HCT116 (cell line): Measurements from ENCODE around the gene MEIS1. TPM values are rescaled to one million over a fixed set of nuclear protein-coding genes. Genes with fewer than 3 reads are reported as not detected.

ENCODE experiments used
- ATAC-seq: fragments of 200-7000 bp; cut with Tn5 transposase; 2 replicates; pipeline ENCODE4 v1.9.1; 2020; ENCODE audit warnings: mild to moderate bottlenecking, moderate library complexity
- BruUV-seq: library from RNA; stranded (reverse); fragments of 400-500 nt; replicated peaks from 2 replicates; lab custom pipeline; 2021; lab: Mats Ljungman, UMichigan
- CTCF ChIA-PET: fragments of 300-600 bp; sonication (Branson Sonifier 250); formaldehyde crosslinking; loops from one replicate; lab custom pipeline; 2021; ENCODE audit warnings: antibody characterized with exemption; lab: Charles Lee
- POLR2A ChIA-PET: fragments of 300-600, 350-600 bp; sonication (Branson Sonifier 250); formaldehyde crosslinking; loops from one replicate; lab custom pipeline; 2021; ENCODE audit warnings: antibody characterized with exemption; lab: Charles Lee
- RAD21 ChIA-PET, 2 experiments: fragments of 300-600 bp; sonication (Branson Sonifier 250); formaldehyde crosslinking; loops; one replicate each; lab custom pipeline; 2023; ENCODE audit warnings: low total read pairs in 2 of 2; ENCODE audit not compliant: uncharacterized antibody in 2 of 2, unreplicated experiment in 2 of 2, low non-redundant PET in 1 of 2; lab: Charles Lee
- DNase-seq: peaks from one replicate; pipeline ENCODE4 v3.0.0-alpha.2; 2010; ENCODE audit warnings: low read depth, low spot score
- H2AFZ ChIP-seq: fragments of 200-600 bp; shearing (Covaris generic), sonication (generic); 2 replicates; pipeline ENCODE4 v1.6.1; 2017; ENCODE audit warnings: low read depth, mixed run types, mixed read lengths, antibody characterized with exemption, low read length; ENCODE audit not compliant: poor library complexity, severe bottlenecking
- H3K27ac ChIP-seq: 2 replicates; pipeline ENCODE4 v1.5.1; 2012; ENCODE audit warnings: low read depth, low read length
- H3K27me3 ChIP-seq: fragments of 200-600 bp; sonication (generic); 2 replicates; pipeline ENCODE4 v1.6.1; 2016; ENCODE audit warnings: mixed run types, low read length, mixed read lengths; ENCODE audit not compliant: insufficient read depth
- H3K36me3 ChIP-seq, 2 experiments: fragments of 200-500 bp in 1 of 2; fragments of 200-600 bp in 1 of 2; sonication (Bioruptor generic) in 1 of 2; sonication (generic) in 1 of 2; 2 replicates each; pipeline versions ENCODE4 v1.5.1 to v1.6.1; 2014 to 2016; ENCODE audit warnings: low read length in 2 of 2, inconsistent platforms in 1 of 2, mixed read lengths in 1 of 2, mixed run types in 1 of 2; ENCODE audit not compliant: insufficient read depth in 2 of 2, control insufficient read depth in 1 of 2
- H3K4me1 ChIP-seq, 2 experiments: fragments of 200-600 bp in 1 of 2; sonication (generic) in 1 of 2; 2 replicates each; pipeline versions ENCODE4 v1.5.1 to v1.6.1; 2012 to 2017; ENCODE audit warnings: low read length in 2 of 2, inconsistent platforms in 1 of 2, mild to moderate bottlenecking in 1 of 2, mixed read lengths in 1 of 2, mixed run types in 1 of 2, moderate library complexity in 1 of 2; ENCODE audit not compliant: insufficient read depth in 2 of 2, control insufficient read depth in 1 of 2
- H3K4me2 ChIP-seq: fragments of 200-600 bp; sonication (generic); 2 replicates; pipeline ENCODE4 v1.6.1; 2017; ENCODE audit warnings: mixed run types, low read length, mixed read lengths
- H3K4me3 ChIP-seq, 2 experiments: fragments of 200-600 bp in 1 of 2; sonication (generic) in 1 of 2; replicated peaks in 1 of 2; 2 replicates each; pipeline ENCODE4 v1.5.1; 2011 to 2016; ENCODE audit warnings: low read length in 2 of 2, control low read depth in 1 of 2, low read depth in 1 of 2, mild to moderate bottlenecking in 1 of 2, mixed read lengths in 1 of 2, mixed run types in 1 of 2
- H3K79me2 ChIP-seq: fragments of 200-600 bp; sonication (generic); 2 replicates; pipeline ENCODE4 v1.6.1; 2017; ENCODE audit warnings: mild to moderate bottlenecking, mixed run types, low read length, moderate library complexity, mixed read lengths; ENCODE audit not compliant: insufficient read depth
- H3K9ac ChIP-seq: fragments of 200-600 bp; sonication (generic); 2 replicates; pipeline ENCODE4 v1.6.1; 2016; ENCODE audit warnings: low read length, mixed read lengths
- H3K9me2 ChIP-seq: fragments of 200-600 bp; sonication (generic), shearing (Covaris generic); 2 replicates; pipeline ENCODE4 v1.6.1; 2017; ENCODE audit warnings: mixed run types, mild to moderate bottlenecking, moderate library complexity; ENCODE audit not compliant: insufficient read depth
- H3K9me3 ChIP-seq, 2 experiments: fragments of 200-500 bp in 1 of 2; fragments of 200-600 bp in 1 of 2; sonication (Bioruptor generic) in 1 of 2; sonication (generic) in 1 of 2; 2 replicates each; pipeline ENCODE4 v1.6.1; 2014 to 2017; ENCODE audit warnings: low read length in 2 of 2, mixed read lengths in 2 of 2, inconsistent platforms in 1 of 2, low read depth in 1 of 2, mild to moderate bottlenecking in 1 of 2, mixed run types in 1 of 2, moderate library complexity in 1 of 2; ENCODE audit not compliant: control insufficient read depth in 1 of 2, insufficient read depth in 1 of 2
- H4K20me1 ChIP-seq: fragments of 200-600 bp; sonication (generic), shearing (Covaris generic); 2 replicates; pipeline ENCODE4 v1.6.1; 2017; ENCODE audit warnings: mixed run types, mild to moderate bottlenecking, moderate library complexity; ENCODE audit not compliant: insufficient read depth
- ELF1 ChIP-seq: IDR thresholded peaks from 2 replicates; pipeline ENCODE4 v1.6.1; 2012; ENCODE audit warnings: low read depth, borderline replicate concordance
- FOSL1 ChIP-seq: IDR thresholded peaks from 2 replicates; pipeline ENCODE4 v1.6.1; 2012; ENCODE audit warnings: low read depth
- JUND ChIP-seq: IDR thresholded peaks from 2 replicates; pipeline ENCODE4 v1.6.1; 2012
- SIN3A ChIP-seq: IDR thresholded peaks from 2 replicates; pipeline ENCODE4 v1.6.1; 2012; ENCODE audit warnings: low read depth
- SP1 ChIP-seq: IDR thresholded peaks from 2 replicates; pipeline ENCODE4 v1.6.1; 2012; ENCODE audit warnings: low read depth
- TCF7L2 ChIP-seq: IDR thresholded peaks from 2 replicates; pipeline ENCODE4 v1.7.0; 2011; ENCODE audit warnings: borderline replicate concordance, inconsistent platforms; ENCODE audit not compliant: insufficient read depth, insufficient read length; ENCODE audit errors: extremely low read depth
- ZFX ChIP-seq: fragments of 450-650 bp; IDR thresholded peaks from 2 replicates; pipeline ENCODE4 v1.6.1; 2017
- intact Hi-C: fragments of 100-400 bp; cut with micrococcal nuclease; formaldehyde crosslinking; loops from 2 replicates; pipeline ENCODE4 v1.10.0; 2022
- total RNA-seq: library from RNA; stranded (reverse); gene quantifications from one replicate; pipeline ENCODE4 v1.2.1, GENCODE V29; 2021; ENCODE audit not compliant: unreplicated experiment
- TF ChIP-seq, protein P1 (sequence below), 3 experiments: fragments of 200-600 bp in 1 of 3; sonication (generic) in 1 of 3; IDR thresholded peaks in 2 of 3; conservative IDR thresholded peaks in 1 of 3; 2 replicates each; pipeline ENCODE4 v1.5.1; 2012 to 2017; ENCODE audit warnings: low read depth in 2 of 3, low read length in 2 of 3, antibody characterized with exemption in 1 of 3, borderline replicate concordance in 1 of 3, control low read depth in 1 of 3, mild to moderate bottlenecking in 1 of 3, mixed read lengths in 1 of 3, mixed run types in 1 of 3, moderate library complexity in 1 of 3; ENCODE audit not compliant: insufficient read depth in 1 of 3
- TF ChIP-seq, protein P2 (sequence below): IDR thresholded peaks from 2 replicates; pipeline ENCODE4 v1.6.1; 2012; ENCODE audit warnings: low read depth
- TF ChIP-seq, protein P3 (sequence below): IDR thresholded peaks from 2 replicates; pipeline ENCODE4 v1.6.1; 2012
- TF ChIP-seq, protein P4 (sequence below): IDR thresholded peaks from 2 replicates; pipeline ENCODE4 v1.6.1; 2011; ENCODE audit warnings: mild to moderate bottlenecking, low read length, moderate library complexity; ENCODE audit not compliant: insufficient replicate concordance; ENCODE audit errors: extremely low read depth

The MEIS1 gene
- total RNA-seq, 1 experiment from 2014 or later, result 0.32 TPM

DNA sequence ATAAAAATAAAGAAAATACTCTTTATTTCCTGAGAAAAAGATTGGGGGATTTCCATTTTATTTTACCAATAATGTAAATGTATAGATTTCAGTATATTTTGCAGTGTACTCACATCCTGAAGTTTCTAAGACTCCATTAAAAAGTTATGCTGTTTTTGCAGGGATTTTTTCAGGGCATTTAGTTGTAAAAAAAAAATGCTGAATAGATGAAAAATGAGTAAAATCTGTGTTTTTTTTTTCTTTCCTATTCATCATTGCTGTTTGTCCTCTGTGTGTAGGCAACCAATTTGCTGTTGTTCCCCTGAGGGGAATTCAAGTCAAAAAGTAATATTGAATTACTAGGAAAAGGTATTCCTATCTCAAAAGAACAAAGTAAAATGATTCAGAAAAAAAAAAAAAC, 66.3 kb downstream of the MEIS1 start:
- POLR2A ChIA-PET, result no interaction called here

DNA sequence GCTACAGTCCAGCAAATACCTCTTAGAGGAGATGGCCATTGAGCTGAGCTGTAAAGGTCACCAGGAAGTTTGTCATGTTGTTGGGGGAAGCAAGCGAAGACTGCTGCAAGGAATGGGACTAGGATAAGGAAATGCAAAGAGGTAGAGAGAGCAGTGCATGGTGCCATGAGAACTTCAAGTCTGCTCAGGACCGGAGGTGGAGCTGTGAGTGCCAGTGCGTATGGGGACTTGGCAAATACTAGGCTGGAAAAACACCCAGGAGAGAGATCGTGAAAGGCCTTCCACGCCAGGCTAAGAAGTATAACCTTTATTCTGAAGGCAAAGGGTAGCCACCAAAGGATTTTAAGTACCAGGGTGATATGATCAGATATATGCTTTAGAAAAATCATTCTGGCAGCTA, 71.3 kb downstream of the MEIS1 start:
- BruUV-seq, result no TSS peak
- POLR2A ChIA-PET, result no interaction called here
- TF ChIP-seq, protein P1, sequence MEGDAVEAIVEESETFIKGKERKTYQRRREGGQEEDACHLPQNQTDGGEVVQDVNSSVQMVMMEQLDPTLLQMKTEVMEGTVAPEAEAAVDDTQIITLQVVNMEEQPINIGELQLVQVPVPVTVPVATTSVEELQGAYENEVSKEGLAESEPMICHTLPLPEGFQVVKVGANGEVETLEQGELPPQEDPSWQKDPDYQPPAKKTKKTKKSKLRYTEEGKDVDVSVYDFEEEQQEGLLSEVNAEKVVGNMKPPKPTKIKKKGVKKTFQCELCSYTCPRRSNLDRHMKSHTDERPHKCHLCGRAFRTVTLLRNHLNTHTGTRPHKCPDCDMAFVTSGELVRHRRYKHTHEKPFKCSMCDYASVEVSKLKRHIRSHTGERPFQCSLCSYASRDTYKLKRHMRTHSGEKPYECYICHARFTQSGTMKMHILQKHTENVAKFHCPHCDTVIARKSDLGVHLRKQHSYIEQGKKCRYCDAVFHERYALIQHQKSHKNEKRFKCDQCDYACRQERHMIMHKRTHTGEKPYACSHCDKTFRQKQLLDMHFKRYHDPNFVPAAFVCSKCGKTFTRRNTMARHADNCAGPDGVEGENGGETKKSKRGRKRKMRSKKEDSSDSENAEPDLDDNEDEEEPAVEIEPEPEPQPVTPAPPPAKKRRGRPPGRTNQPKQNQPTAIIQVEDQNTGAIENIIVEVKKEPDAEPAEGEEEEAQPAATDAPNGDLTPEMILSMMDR (IDR thresholded peaks at IDR 0.05 in 2 of 3, conservative IDR thresholded peaks at IDR 0.05 in 1 of 3; ENCODE audit: borderline replicate concordance in 1 of 3, insufficient read depth in 1 of 3, low read depth in 2 of 3, low read length in 2 of 3), result no peak
- TF ChIP-seq, protein P2, sequence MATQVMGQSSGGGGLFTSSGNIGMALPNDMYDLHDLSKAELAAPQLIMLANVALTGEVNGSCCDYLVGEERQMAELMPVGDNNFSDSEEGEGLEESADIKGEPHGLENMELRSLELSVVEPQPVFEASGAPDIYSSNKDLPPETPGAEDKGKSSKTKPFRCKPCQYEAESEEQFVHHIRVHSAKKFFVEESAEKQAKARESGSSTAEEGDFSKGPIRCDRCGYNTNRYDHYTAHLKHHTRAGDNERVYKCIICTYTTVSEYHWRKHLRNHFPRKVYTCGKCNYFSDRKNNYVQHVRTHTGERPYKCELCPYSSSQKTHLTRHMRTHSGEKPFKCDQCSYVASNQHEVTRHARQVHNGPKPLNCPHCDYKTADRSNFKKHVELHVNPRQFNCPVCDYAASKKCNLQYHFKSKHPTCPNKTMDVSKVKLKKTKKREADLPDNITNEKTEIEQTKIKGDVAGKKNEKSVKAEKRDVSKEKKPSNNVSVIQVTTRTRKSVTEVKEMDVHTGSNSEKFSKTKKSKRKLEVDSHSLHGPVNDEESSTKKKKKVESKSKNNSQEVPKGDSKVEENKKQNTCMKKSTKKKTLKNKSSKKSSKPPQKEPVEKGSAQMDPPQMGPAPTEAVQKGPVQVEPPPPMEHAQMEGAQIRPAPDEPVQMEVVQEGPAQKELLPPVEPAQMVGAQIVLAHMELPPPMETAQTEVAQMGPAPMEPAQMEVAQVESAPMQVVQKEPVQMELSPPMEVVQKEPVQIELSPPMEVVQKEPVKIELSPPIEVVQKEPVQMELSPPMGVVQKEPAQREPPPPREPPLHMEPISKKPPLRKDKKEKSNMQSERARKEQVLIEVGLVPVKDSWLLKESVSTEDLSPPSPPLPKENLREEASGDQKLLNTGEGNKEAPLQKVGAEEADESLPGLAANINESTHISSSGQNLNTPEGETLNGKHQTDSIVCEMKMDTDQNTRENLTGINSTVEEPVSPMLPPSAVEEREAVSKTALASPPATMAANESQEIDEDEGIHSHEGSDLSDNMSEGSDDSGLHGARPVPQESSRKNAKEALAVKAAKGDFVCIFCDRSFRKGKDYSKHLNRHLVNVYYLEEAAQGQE, result no peak
- TF ChIP-seq SIN3A (no peak), ELF1 (no peak), ZFX (no peak), SP1 (no peak), TCF7L2 (no peak), FOSL1 (no peak)
- TF ChIP-seq, protein P3, sequence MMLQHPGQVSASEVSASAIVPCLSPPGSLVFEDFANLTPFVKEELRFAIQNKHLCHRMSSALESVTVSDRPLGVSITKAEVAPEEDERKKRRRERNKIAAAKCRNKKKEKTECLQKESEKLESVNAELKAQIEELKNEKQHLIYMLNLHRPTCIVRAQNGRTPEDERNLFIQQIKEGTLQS, result no peak
- TF ChIP-seq, protein P4, sequence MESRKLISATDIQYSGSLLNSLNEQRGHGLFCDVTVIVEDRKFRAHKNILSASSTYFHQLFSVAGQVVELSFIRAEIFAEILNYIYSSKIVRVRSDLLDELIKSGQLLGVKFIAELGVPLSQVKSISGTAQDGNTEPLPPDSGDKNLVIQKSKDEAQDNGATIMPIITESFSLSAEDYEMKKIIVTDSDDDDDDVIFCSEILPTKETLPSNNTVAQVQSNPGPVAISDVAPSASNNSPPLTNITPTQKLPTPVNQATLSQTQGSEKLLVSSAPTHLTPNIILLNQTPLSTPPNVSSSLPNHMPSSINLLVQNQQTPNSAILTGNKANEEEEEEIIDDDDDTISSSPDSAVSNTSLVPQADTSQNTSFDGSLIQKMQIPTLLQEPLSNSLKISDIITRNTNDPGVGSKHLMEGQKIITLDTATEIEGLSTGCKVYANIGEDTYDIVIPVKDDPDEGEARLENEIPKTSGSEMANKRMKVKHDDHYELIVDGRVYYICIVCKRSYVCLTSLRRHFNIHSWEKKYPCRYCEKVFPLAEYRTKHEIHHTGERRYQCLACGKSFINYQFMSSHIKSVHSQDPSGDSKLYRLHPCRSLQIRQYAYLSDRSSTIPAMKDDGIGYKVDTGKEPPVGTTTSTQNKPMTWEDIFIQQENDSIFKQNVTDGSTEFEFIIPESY, result no peak

More for the DNA sequence above, 66.3 kb downstream of the MEIS1 start:
- H2AFZ ChIP-seq, result no peak overlapping the region
- CTCF ChIA-PET, result no interaction called here
- DNase-seq (no peak), ATAC-seq (no peak)
- H3K27me3 ChIP-seq, result no peaks in the 10 kb centered on the region
- no peaks in the 10 kb centered on the region; a peak in 1 of 4 replicates for H3K9me3 ChIP-seq
- TF ChIP-seq, protein P3, result no peak
- no peak for TF ChIP-seq JUND
- TF ChIP-seq ELF1, result no peak
- RAD21 ChIA-PET, result no interaction called here
- no peaks in the 10 kb centered on the region for H4K20me1 ChIP-seq
- H3K4me1 ChIP-seq, result no peaks in the 10 kb centered on the region
- H3K27ac ChIP-seq, result no peak overlapping the region
- intact Hi-C loops, result no loop called here
- no peaks in the 10 kb centered on the region for H3K9me2 ChIP-seq
- no peak overlapping the region for H3K9ac ChIP-seq
- no peaks in the 10 kb centered on the region for H3K79me2 ChIP-seq
- no peak overlapping the region for H3K4me2 ChIP-seq
- no peak overlapping the region for H3K4me3 ChIP-seq
- H3K36me3 ChIP-seq, result no peaks in the 10 kb centered on the region
- BruUV-seq, result no TSS peak

More for the DNA sequence above, 71.3 kb downstream of the MEIS1 start:
- DNase-seq, result no peak
- Histone ChIP-seq H3K4me3 (no peak overlapping the region), H3K36me3 (no peaks in the 10 kb centered on the region), H4K20me1 (no peaks in the 10 kb centered on the region), H3K27me3 (peaks cover 4% of the 10 kb centered on the region; the same call in 1 of the 2 replicates), H3K9me3 (no peaks in the 10 kb centered on the region), H3K4me1 (no peaks in the 10 kb centered on the region), H3K4me2 (no peak overlapping the region), H3K79me2 (no peaks in the 10 kb centered on the region), H2AFZ (no peak overlapping the region), H3K9ac (no peak overlapping the region), H3K9me2 (no peaks in the 10 kb centered on the region), H3K27ac (no peak overlapping the region)
- intact Hi-C loops, result no loop called here
- CTCF ChIA-PET, result no interaction called here
- RAD21 ChIA-PET, result no interaction called here
- no peak for ATAC-seq
